Thymus (tissue), 11 donors: Measurements from ENCODE around the gene SSBP4. TPM values are rescaled to one million over a fixed set of nuclear protein-coding genes. Genes with fewer than 3 reads are reported as not detected.

ENCODE experiments used
- DNase-seq, 9 donors: peaks; one replicate each; pipeline ENCODE4 v3.0.0-alpha.2; 2013; ENCODE audit warnings: low spot score in 9 of 9, low read depth in 6 of 9, missing footprints in 1 of 9
- H3K27ac ChIP-seq, 2 donors: one replicate each; pipeline ENCODE4 v1.5.1; 2013; ENCODE audit warnings: control low read depth in 1 of 2, low read depth in 1 of 2, low read length in 1 of 2, mild to moderate bottlenecking in 1 of 2, moderate library complexity in 1 of 2
- H3K27me3 ChIP-seq, 2 donors: one replicate each; pipeline ENCODE4 v1.5.1; 2013; ENCODE audit warnings: low read length in 1 of 2; ENCODE audit not compliant: control insufficient read depth in 2 of 2, insufficient read depth in 1 of 2
- H3K36me3 ChIP-seq, 2 donors: one replicate each; pipeline ENCODE4 v1.5.1; 2013; ENCODE audit warnings: low read length in 1 of 2, mild to moderate bottlenecking in 1 of 2, moderate library complexity in 1 of 2; ENCODE audit not compliant: control insufficient read depth in 2 of 2, insufficient read depth in 2 of 2
- H3K4me1 ChIP-seq, 2 donors: one replicate each; pipeline ENCODE4 v1.5.1; 2013; ENCODE audit warnings: low read length in 2 of 2; ENCODE audit not compliant: control insufficient read depth in 2 of 2, insufficient read depth in 2 of 2
- H3K4me3 ChIP-seq, 2 donors: one replicate each; pipeline ENCODE4 v1.5.1; 2013; ENCODE audit warnings: low read length in 2 of 2, control low read depth in 1 of 2, mild to moderate bottlenecking in 1 of 2
- H3K9me3 ChIP-seq, 2 donors: one replicate each; pipeline ENCODE4 v1.5.1; 2013; ENCODE audit warnings: low read length in 1 of 2, mild to moderate bottlenecking in 1 of 2; ENCODE audit not compliant: control insufficient read depth in 2 of 2, insufficient read depth in 1 of 2
- WGBS: extraction: QIAGEN DNeasy Blood & Tissue Kit; methylation state at CpG from one replicate; pipeline ENCODE4 v1.1.7; 2013; 5-methylcytosine and 5-hydroxymethylcytosine counted together
- polyA plus RNA-seq: library from polyadenylated mRNA; stranded (reverse); fragments of 200-250 nt; gene quantifications from one replicate; pipeline ENCODE4 v1.2.3, GENCODE V29; 2013
- total RNA-seq: library from RNA; stranded (reverse); fragments of 120-200 nt; gene quantifications from one replicate; pipeline ENCODE4 v1.2.4, GENCODE V29; 2013
- donor health status: healthy.

The SSBP4 gene
- total and polyA plus RNA-seq, 2 donors: 47.3 to 50.3 TPM

- Histone ChIP-seq H3K27me3 (peaks cover 11 to 29% of the 10 kb centered on the region in 2 donors), H3K9me3 (peaks cover 0 to 8% of the 10 kb centered on the region in 2 donors), H3K4me1 (peaks cover 11 to 36% of the 10 kb centered on the region in 2 donors), H3K36me3 (peaks cover 15 to 19% of the 10 kb centered on the region in 2 donors), H3K4me3 (no peak overlapping the region), H3K27ac (peak overlapping the region in 1 of 2 donors; percentile 62)
- WGBS: 85% methylated on average over 13 of the region's 13 CpGs
- DNase-seq: no peak
Observed at GRCh38 chr19:18439025-18439909, 20.1 kb downstream of the SSBP4 start.

- Histone ChIP-seq H3K27ac (no peak overlapping the region), H3K4me1 (peaks cover 11 to 35% of the 10 kb centered on the region in 2 donors), H3K27me3 (peaks cover 11 to 29% of the 10 kb centered on the region in 2 donors), H3K36me3 (peaks cover 20 to 21% of the 10 kb centered on the region in 2 donors), H3K4me3 (no peak overlapping the region), H3K9me3 (peaks cover 0 to 8% of the 10 kb centered on the region in 2 donors)
- no peak for DNase-seq
- 95% methylated on average over 9 of the region's 9 CpGs for WGBS
Observed at GRCh38 chr19:18439910-18440237, 20.7 kb downstream of the SSBP4 start.

GRCh38 chr19:18440415-18440877 lies 21.2 kb downstream of the SSBP4 start:
- DNase-seq: peak in 1 of 9 donors; percentile 41
- Histone ChIP-seq H3K4me3 (no peak overlapping the region), H3K36me3 (peaks cover 25% of the 10 kb centered on the region in 2 donors), H3K27ac (no peak overlapping the region), H3K4me1 (peaks cover 11 to 35% of the 10 kb centered on the region in 2 donors), H3K27me3 (peaks cover 11 to 29% of the 10 kb centered on the region in 2 donors), H3K9me3 (peaks cover 0 to 8% of the 10 kb centered on the region in 2 donors)
- WGBS: 57% methylated on average over 11 of the region's 11 CpGs

GRCh38 chr19:18440936-18441803 lies 22.0 kb downstream of the SSBP4 start:
- DNase-seq: no peak
- peaks cover 0 to 8% of the 10 kb centered on the region in 2 donors for H3K9me3 ChIP-seq
- peaks cover 11 to 34% of the 10 kb centered on the region in 2 donors for H3K4me1 ChIP-seq
- peaks cover 32% of the 10 kb centered on the region in 2 donors for H3K36me3 ChIP-seq
- no peak overlapping the region for H3K4me3 ChIP-seq
- no peak overlapping the region for H3K27ac ChIP-seq
- peaks cover 11 to 29% of the 10 kb centered on the region in 2 donors for H3K27me3 ChIP-seq
- 95% methylated on average over 23 of the region's 23 CpGs for WGBS

GRCh38 chr19:18441804-18442788 lies 22.9 kb downstream of the SSBP4 start:
- no peak overlapping the region for H3K4me3 ChIP-seq
- no peak for DNase-seq
- H3K9me3 ChIP-seq: no peaks in the 10 kb centered on the region
- H3K4me1 ChIP-seq: peaks cover 4 to 25% of the 10 kb centered on the region in 2 donors
- peaks cover 41 to 42% of the 10 kb centered on the region in 2 donors for H3K36me3 ChIP-seq
- H3K27me3 ChIP-seq: peaks cover 11 to 21% of the 10 kb centered on the region in 2 donors
- WGBS: 87% methylated on average over 5 of the region's 5 CpGs
- no peak overlapping the region for H3K27ac ChIP-seq

- no peak for DNase-seq
- no peaks in the 10 kb centered on the region for H3K9me3 ChIP-seq
- 96% methylated on average over 12 of the region's 12 CpGs for WGBS
- peaks cover 3 to 14% of the 10 kb centered on the region in 2 donors for H3K27me3 ChIP-seq
- H3K36me3 ChIP-seq: peaks cover 41 to 47% of the 10 kb centered on the region in 2 donors
- H3K27ac ChIP-seq: no peak overlapping the region
- H3K4me1 ChIP-seq: peaks cover 0 to 21% of the 10 kb centered on the region in 2 donors
- H3K4me3 ChIP-seq: no peak overlapping the region
Observed at GRCh38 chr19:18442941-18443340, 23.7 kb downstream of the SSBP4 start.

- H3K27me3 ChIP-seq: peaks cover 0 to 10% of the 10 kb centered on the region in 2 donors
- no peaks in the 10 kb centered on the region for H3K9me3 ChIP-seq
- WGBS: 96% methylated on average over 6 of the region's 6 CpGs
- peaks cover 46 to 52% of the 10 kb centered on the region in 2 donors for H3K36me3 ChIP-seq
- H3K27ac ChIP-seq: no peak overlapping the region
- no peak overlapping the region for H3K4me3 ChIP-seq
- H3K4me1 ChIP-seq: peaks cover 0 to 17% of the 10 kb centered on the region in 2 donors
- no peak for DNase-seq
Observed at GRCh38 chr19:18443406-18443805, 24.2 kb downstream of the SSBP4 start.

- H3K36me3 ChIP-seq: peaks cover 49 to 56% of the 10 kb centered on the region in 2 donors
Observed at GRCh38 chr19:18443831-18444230, 24.6 kb downstream of the SSBP4 start.

More at GRCh38 chr19:18443831-18444230, 24.6 kb downstream of the SSBP4 start:
- no peak for DNase-seq
- Histone ChIP-seq H3K27me3 (peaks cover 0 to 5% of the 10 kb centered on the region in 2 donors), H3K27ac (no peak overlapping the region), H3K9me3 (no peaks in the 10 kb centered on the region), H3K4me3 (no peak overlapping the region), H3K4me1 (peaks cover 0 to 14% of the 10 kb centered on the region in 2 donors)
- WGBS: 99% methylated on average over 11 of the region's 11 CpGs
